Middle frontal gyrus (tissue), 1 donor: Measurements from ENCODE around the gene ID2.

Experiments used
- DNase-seq: peaks from one replicate; pipeline ENCODE4 v3.0.0-alpha.2; 2015; ENCODE audit warnings: low spot score; ENCODE audit errors: extremely low spot score

The ID2 gene

DNA sequence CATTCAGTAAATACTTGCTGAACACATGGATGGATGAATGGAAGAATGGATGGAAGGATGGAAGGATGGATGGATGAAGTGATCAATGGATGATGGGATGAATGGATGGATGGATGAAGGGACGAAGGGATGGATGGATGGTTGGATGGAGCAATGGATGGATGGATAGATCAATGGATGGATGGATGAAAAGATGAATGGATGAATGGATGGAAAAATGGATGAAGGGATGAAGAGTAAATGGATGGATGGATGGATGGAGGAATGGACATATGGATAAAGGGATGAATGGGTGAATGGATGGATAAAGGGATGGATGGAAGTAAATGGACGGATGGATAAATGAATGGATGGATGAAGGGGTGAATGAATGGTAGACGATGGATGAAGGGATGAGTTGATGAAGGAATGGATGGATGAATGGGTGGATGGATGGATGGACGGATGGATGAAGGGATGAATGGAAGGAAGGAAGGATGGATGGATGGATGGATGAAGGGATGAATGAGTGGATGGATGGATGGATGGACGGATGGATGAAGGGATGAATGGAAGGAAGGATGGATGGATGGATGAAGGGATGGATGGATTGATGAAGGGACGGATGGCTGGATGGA is 13.9 kb upstream of the ID2 start:
- DNase-seq = no peak

- no peak for DNase-seq
Measured at GRCh38 chr2:8669157-8669817, 12.6 kb upstream of the ID2 start.

GRCh38 chr2:8670580-8670979 is 11.3 kb upstream of the ID2 start:
- no peak for DNase-seq

DNA sequence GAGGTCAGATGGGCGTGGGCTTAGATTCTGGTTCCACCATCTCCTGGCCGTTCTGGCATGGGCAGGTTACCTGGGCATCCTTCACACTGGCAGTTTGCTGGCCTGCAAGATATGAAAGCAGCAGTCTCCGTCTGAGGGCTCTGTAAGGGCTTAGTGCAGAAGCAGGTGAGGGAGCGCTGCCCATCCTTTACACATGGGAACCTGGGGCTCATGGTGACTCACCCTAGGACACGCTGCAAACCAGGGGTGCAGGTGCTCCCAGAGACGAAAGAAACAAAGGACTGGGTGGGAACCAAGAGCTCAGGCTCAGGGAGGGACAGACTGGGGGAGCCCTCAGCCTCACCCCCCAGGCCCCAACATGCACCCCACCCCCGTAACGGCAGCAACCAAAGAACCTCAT is 10.7 kb upstream of the ID2 start:
- no peak for DNase-seq

DNA sequence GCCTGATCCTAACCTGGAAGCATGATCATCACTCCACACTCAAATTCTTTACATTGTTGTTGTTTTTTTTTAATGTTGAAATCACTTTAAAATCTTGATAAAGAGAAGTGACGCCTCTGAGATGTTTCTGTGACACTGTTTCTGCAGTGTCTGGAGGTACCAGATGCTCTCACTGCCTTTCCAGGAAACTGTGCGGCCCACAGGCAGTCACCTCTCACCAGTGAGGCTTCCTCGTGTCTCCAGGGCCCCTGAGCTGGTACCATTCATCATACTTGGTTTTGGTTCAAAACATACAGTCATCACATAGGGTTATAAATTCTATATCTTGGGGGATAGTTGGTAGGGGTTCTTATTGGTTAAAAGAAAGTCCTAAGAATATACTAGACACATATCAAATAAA is 10.1 kb upstream of the ID2 start:
- no peak for DNase-seq

DNA sequence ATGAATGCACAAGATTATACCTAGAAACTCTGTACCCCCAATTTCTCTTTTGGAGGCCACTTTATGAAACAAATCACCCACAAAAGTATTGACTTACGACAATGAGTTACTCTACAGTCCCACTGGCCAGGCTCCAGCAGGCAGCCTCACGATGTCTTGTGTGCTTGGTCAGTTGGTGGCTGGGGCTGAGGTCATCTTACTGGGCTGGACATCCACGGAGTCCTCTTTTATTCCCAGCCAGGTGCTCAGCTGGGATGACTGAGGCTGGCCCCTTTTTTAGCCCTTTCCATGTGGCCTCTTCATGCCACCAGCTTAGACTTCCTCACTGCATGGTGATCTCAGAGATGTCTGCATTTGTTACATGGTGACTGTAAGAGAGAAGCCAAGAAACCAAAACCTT is 8.9 kb upstream of the ID2 start:
- no peak for DNase-seq

DNA sequence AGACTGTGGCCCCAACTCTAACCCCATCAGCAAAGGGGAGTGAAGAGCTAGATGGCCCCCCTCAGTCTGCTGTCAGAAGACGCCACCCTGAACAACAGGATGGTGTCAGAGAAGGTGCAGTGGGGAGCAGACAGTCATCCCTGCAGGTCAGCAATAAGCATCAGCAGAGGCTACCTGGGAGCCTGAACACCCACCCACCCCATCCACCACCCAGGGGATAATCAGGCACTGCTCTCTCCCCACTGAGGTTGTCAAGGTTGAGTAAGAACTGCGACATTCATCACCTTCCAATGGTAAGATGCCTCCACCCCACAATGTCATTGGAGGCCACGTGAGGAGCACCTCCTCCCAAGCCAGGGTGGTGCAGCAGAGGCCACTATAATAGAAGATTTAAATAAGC is 8.5 kb upstream of the ID2 start:
- no peak for DNase-seq

DNA sequence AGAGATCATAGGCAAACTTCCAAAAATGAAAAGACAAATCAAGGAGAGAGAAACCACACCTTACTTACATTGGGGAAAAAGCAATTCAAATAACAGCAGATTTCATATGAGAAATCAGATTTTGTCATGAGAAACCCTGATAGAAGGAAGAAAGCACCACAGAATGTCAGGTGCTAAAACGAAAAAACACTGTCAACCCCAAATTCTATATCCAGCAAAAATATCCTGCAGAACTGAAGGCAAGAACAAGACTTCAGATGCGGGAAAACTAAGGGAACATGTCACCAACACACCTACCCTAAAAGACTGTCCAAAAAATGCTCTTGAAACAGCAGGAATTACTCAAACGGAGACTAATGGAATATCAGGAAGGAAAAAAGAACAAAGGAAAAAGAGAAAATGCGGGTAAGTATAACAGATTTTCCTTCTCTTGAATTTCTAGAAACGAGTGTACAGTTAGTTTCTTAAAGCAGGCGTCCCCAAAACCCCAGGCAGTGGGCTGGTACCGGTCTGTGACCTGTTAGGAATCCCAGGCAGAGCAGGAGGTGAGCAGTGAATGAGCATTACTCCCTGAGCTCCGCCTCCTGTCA is 7.3 kb upstream of the ID2 start:
- no peak for DNase-seq

DNA sequence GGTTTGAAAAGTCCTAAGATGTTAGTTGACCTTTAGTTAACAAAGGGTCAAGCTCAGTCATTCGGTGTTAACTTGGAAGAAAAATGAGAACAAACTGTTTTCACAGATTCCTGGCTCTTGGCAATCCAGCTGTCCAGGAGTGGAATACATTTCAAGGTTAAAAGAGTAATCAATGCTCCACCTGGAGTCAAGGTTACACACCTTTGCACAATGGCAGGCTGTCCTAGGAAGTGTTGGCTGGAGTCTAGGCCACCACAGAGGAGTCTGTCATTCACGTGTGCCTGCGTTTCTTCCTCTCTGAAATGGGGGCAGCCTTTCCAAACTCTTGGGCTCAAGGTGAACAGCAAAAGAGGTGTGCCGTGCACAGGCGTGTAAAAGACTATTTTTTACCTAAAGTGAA is 6.3 kb upstream of the ID2 start:
- DNase-seq = no peak

DNA sequence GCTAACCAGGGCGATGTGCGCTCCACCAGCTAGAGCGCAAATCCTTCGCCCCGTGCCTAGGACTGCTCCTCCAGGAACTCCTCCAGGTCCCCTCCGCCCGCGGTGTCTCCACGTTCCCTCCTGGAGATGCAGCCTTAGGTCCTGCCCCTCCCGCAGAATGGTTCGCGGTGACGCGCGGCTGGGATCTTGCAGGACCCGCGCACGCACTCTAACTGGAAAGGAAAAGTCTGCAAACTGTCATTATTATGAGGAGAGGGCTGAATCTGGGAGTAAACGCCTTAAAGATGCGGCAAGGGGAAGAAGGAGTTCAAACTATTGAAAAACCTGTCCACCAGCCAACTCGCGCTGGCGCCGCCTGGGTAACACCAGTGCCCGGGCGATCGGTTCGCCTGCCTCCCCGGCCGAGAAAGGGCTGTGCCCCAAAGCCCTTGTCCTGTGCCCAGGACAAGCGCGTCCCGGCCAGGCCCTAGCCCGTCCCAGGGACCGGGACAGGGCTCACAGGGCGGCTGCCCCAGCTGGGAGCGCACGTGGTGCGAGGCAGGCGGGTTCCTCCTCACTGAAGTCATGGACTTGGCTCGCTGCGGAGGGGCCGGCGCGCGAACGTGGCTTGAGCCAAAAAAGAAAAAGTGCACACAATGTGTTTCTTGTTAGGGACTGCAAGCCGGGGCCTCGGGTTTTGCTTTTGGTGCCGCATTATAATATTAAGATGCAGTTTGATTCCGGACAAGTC is 5.5 kb upstream of the ID2 start:
- DNase-seq = peak; percentile 50

- DNase-seq = no peak
Measured at GRCh38 chr2:8676921-8677645, 4.8 kb upstream of the ID2 start.

- peak; percentile 18 for DNase-seq
Measured at GRCh38 chr2:8677646-8678592, 3.9 kb upstream of the ID2 start.

- DNase-seq = peak; percentile 91
Measured at GRCh38 chr2:8678731-8679566, 2.9 kb upstream of the ID2 start.

- DNase-seq = no peak
Measured at GRCh38 chr2:8679567-8679826, 2.4 kb upstream of the ID2 start.

DNA sequence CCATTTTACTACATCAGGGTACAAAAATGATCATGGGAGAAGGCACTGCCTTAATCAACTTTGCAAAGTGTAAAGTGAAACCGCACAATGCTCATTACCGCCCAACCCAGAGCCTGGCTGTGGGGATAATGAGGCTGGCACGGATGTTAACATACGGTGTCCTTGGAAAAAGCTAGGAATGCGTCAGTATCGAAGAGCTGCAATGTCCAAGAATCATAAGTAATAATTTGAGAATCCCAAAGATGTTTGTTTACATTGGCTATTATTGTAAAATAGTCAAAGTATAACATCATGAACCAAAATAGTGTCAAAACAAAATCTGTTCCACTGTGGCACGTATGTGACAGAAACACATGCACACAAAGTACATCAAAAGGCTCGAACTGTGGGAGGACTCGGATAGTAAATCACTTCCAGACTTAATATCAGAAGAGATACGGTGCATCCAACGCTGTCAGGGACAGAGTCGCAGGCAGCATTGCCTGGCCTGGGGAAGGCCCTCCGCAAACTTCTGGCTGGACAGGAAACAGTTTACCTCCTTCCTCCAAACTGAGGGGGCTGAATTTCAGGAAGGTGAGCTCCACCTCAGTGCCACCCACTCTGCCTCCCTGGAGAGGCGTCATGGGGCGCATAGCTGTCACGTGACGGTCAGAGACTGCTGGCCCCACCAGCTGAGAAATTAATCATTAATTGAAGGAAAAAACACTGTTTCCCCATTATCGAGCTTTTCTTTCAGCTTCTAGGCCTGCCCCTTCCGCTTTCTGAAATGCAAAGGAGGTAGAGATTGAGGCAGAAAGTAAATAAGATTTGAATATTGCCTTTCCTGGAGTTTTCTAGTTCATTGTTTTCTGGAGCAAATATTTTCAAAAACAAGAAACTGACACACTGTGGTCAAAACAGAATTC is 1.8 kb upstream of the ID2 start:
- DNase-seq = peak; percentile 46

GRCh38 chr2:8680822-8681760 is 765 bp upstream of the ID2 start:
- no peak for DNase-seq

DNA sequence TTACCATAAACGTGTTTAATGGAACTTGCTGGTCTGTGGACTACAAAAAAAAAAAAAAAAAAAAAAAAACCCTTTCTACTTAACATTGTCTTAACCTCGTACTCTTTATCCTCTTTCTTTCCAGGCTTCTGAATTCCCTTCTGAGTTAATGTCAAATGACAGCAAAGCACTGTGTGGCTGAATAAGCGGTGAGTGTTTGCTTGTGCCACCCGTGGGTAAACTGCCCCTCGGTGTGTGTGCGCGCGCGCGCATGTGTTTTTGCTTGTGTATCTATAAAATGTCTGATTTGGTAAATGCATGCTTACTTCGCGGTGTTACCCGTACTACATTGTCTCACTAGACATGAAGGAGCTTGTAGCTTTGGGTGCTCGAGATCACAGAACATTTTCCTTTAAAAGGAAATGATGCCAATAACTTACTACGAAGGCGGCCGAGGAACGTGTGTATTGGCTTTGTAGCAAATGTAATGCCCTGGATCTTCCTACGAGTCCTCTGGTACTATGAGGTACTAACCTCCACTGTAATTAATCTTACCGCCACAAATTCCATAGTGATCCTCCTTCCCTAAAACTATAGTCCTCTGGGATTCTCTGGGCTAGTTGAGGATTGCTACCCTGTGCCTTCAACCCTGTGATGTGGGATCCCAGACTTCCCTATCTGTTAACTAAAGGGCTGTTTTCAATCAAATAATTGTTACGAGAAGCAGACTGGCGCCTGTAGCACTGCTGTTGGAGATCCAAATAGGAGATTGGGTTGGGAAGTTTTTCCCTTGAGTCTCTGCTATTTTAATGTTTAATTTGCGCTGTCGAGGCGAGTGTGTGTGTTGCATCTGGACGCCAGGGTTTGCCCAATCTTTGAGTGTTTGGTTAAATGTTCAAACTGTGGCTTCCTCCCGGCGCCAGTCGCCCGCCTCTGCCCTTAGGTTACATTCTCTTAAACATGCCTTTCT is 1.1 kb downstream of the ID2 start:
- DNase-seq = no peak
